Neural cell (in vitro differentiated cells): Measurements from ENCODE around the gene DNAL4.

Experiments
- EP300 ChIP-seq: fragments of 450-650 bp; conservative IDR thresholded peaks from 2 replicates; pipeline ENCODE4 v1.6.1; 2014; ENCODE audit warnings: antibody characterized with exemption, mild to moderate bottlenecking, moderate library complexity; ENCODE audit not compliant: poor library complexity, severe bottlenecking
- EZH2 ChIP-seq: fragments of 200-600, 300-800 bp; shearing (Covaris generic), sonication (generic); IDR thresholded peaks from 2 replicates; pipeline ENCODE4 v1.6.1; 2014; ENCODE audit warnings: antibody characterized with exemption, low read length, borderline replicate concordance, mild to moderate bottlenecking; ENCODE audit not compliant: insufficient read depth, poor library complexity, severe bottlenecking
- POLR2AphosphoS5 ChIP-seq: IDR thresholded peaks from 2 replicates; pipeline ENCODE4 v1.6.1; 2012
- RAD21 ChIP-seq: fragments of 450-650 bp; conservative IDR thresholded peaks from 2 replicates; pipeline ENCODE4 v1.6.1; 2014; ENCODE audit warnings: antibody characterized with exemption, mild to moderate bottlenecking, moderate library complexity
- TF ChIP-seq, protein P1 (sequence below): fragments of 450-650 bp; IDR thresholded peaks from 2 replicates; pipeline ENCODE4 v1.5.1; 2014; ENCODE audit warnings: antibody characterized with exemption, mild to moderate bottlenecking, moderate library complexity; ENCODE audit not compliant: poor library complexity, severe bottlenecking
- TF ChIP-seq, protein P2 (sequence below): IDR thresholded peaks from 2 replicates; pipeline ENCODE4 v1.6.1; 2012; ENCODE audit warnings: borderline replicate concordance

DNA sequence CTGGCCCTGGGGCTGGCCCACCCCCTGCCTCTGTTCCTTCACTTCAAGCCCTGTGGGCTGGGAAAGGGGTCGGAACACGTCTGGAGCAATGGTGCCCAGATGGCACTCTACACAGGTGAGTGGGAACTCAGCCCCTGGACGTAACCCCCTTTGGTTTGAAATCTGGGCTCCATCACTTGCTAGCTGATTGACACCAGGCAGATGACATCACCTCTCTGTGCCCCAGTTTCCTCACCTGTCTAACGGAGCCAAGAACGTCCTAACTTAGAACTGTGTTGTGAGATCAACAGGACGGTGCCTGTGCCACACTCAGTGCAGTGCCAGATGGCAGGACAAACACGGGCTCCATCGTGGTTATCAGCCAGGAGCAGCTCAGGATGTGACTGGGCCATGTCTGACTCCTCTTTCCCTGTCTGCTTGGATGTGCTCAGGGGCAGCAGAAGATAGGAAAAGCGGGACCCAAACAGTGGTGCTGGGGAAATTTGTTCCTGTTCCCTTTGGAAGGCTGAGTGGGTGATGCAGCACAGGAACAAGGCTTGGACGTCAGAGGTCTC is 25.5 kb upstream of the DNAL4 start:
- TF ChIP-seq, protein P1, sequence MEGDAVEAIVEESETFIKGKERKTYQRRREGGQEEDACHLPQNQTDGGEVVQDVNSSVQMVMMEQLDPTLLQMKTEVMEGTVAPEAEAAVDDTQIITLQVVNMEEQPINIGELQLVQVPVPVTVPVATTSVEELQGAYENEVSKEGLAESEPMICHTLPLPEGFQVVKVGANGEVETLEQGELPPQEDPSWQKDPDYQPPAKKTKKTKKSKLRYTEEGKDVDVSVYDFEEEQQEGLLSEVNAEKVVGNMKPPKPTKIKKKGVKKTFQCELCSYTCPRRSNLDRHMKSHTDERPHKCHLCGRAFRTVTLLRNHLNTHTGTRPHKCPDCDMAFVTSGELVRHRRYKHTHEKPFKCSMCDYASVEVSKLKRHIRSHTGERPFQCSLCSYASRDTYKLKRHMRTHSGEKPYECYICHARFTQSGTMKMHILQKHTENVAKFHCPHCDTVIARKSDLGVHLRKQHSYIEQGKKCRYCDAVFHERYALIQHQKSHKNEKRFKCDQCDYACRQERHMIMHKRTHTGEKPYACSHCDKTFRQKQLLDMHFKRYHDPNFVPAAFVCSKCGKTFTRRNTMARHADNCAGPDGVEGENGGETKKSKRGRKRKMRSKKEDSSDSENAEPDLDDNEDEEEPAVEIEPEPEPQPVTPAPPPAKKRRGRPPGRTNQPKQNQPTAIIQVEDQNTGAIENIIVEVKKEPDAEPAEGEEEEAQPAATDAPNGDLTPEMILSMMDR = no peak
- TF ChIP-seq EZH2 (no peak), POLR2AphosphoS5 (no peak), EP300 (no peak), RAD21 (no peak)
- TF ChIP-seq, protein P2, sequence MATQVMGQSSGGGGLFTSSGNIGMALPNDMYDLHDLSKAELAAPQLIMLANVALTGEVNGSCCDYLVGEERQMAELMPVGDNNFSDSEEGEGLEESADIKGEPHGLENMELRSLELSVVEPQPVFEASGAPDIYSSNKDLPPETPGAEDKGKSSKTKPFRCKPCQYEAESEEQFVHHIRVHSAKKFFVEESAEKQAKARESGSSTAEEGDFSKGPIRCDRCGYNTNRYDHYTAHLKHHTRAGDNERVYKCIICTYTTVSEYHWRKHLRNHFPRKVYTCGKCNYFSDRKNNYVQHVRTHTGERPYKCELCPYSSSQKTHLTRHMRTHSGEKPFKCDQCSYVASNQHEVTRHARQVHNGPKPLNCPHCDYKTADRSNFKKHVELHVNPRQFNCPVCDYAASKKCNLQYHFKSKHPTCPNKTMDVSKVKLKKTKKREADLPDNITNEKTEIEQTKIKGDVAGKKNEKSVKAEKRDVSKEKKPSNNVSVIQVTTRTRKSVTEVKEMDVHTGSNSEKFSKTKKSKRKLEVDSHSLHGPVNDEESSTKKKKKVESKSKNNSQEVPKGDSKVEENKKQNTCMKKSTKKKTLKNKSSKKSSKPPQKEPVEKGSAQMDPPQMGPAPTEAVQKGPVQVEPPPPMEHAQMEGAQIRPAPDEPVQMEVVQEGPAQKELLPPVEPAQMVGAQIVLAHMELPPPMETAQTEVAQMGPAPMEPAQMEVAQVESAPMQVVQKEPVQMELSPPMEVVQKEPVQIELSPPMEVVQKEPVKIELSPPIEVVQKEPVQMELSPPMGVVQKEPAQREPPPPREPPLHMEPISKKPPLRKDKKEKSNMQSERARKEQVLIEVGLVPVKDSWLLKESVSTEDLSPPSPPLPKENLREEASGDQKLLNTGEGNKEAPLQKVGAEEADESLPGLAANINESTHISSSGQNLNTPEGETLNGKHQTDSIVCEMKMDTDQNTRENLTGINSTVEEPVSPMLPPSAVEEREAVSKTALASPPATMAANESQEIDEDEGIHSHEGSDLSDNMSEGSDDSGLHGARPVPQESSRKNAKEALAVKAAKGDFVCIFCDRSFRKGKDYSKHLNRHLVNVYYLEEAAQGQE = no peak
